Ishikawa (cell line): ENCODE measurements around the gene RNF220.

ENCODE experiments used
- CREB1 ChIP-seq: IDR thresholded peaks from 2 replicates; pipeline ENCODE4 v1.6.1; 2012; ENCODE audit warnings: low read depth
- EP300 ChIP-seq: IDR thresholded peaks from 2 replicates; pipeline ENCODE4 v1.6.1; 2012; ENCODE audit warnings: borderline replicate concordance
- FOXM1 ChIP-seq: IDR thresholded peaks from 2 replicates; pipeline ENCODE4 v1.6.1; 2012; ENCODE audit warnings: low read depth, borderline replicate concordance
- NFIC ChIP-seq: IDR thresholded peaks from 2 replicates; pipeline ENCODE4 v1.6.1; 2012
- RAD21 ChIP-seq: IDR thresholded peaks from 2 replicates; pipeline ENCODE4 v1.6.1; 2012; ENCODE audit warnings: low read depth
- TEAD4 ChIP-seq: IDR thresholded peaks from 2 replicates; pipeline ENCODE4 v1.6.1; 2012
- TF ChIP-seq, protein P1 (sequence below): IDR thresholded peaks from 2 replicates; pipeline ENCODE4 v1.6.1; 2012

DNA sequence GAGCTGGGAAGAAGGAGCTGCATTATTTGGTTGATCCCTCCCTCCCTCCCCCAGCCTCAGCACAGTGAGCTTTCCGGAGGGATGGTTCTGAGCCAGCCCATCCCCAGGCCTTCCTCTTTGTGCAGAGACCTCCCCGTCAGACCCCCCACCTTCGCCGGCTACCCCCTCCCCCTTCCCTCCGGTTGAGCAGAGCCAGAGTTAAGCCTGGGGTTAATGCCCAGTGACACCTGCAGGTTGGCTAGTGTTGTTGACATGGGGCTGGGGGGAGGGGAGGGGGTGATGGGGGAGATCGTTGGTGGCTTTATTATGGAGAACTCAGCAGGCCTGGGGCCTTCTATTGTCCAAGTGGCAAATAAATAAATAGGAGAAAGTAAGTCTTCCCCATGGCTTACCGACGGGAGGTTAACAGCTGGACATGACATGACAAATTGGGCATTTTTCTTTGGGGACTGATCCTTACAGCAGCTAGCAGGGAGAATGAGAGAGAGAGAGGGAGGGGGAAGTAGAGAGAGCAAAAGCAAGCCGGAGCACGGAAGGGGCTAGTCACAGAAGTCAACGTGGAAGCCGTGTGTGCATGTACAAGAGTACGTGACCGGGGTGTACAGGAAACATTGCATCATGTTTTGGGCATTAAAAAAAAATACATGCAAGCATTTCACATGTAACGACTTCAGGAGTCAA lies 138.1 kb downstream of the RNF220 start:
- TF ChIP-seq FOXM1 (no peak), EP300 (no peak), TEAD4 (no peak), NFIC (no peak), RAD21 (no peak), CREB1 (no peak)
- TF ChIP-seq, protein P1, sequence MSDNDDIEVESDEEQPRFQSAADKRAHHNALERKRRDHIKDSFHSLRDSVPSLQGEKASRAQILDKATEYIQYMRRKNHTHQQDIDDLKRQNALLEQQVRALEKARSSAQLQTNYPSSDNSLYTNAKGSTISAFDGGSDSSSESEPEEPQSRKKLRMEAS, result no peak
